Right lobe of liver (tissue), 6 donors: ENCODE data around the gene KYAT1. TPM values are rescaled to one million over a fixed set of nuclear protein-coding genes. Genes with fewer than 3 reads are reported as not detected.

Experiments used
- ATAC-seq, 4 donors: fragments of 200-7000 bp; cut with Tn5 transposase; one replicate each; pipeline ENCODE4 v1.9.1; 2020; ENCODE audit warnings: mild to moderate bottlenecking in 4 of 4, moderate library complexity in 4 of 4
- DNase-seq, 3 donors: peaks; one replicate each; pipeline ENCODE4 v3.0.0-alpha.2; 2020
- H3K27ac ChIP-seq, 3 donors: fragments of 200-600 bp; one replicate each; pipeline ENCODE4 v1.8.0; 2022
- H3K27me3 ChIP-seq, 2 donors: fragments of 200-600 bp; one replicate each; pipeline ENCODE4 v1.8.0; 2022
- H3K36me3 ChIP-seq, 4 donors: fragments of 200-600 bp; sonication (generic) in 1 of 4; one replicate each; pipeline versions ENCODE4 v1.5.1 to v1.8.0; 2017 to 2022; ENCODE audit warnings: control low read depth in 1 of 4
- H3K4me1 ChIP-seq, 4 donors: fragments of 200-600 bp; sonication (generic) in 1 of 4; one replicate each; pipeline versions ENCODE4 v1.5.1 to v1.8.0; 2017 to 2022; ENCODE audit warnings: control low read depth in 1 of 4
- H3K4me3 ChIP-seq, 3 donors: fragments of 200-600 bp; one replicate each; pipeline ENCODE4 v1.8.0; 2022
- H3K9me3 ChIP-seq, 4 donors: fragments of 200-600 bp; sonication (generic) in 1 of 4; one replicate each; pipeline versions ENCODE4 v1.5.1 to v1.8.0; 2017 to 2022; ENCODE audit warnings: control low read depth in 1 of 4
- POLR2A ChIP-seq: fragments of 450-650 bp; IDR thresholded peaks from one replicate; pipeline ENCODE4 v1.6.1; 2017; ENCODE audit warnings: antibody characterized with exemption, mild to moderate bottlenecking
- WGBS: methylation state at CpG from one replicate; pipeline ENCODE4 v1.1.6; 2018; ENCODE audit warnings: low coverage, low lambda C conversion rate; ENCODE audit not compliant: insufficient coverage; ENCODE audit errors: missing lambda C conversion rate; 5-methylcytosine and 5-hydroxymethylcytosine counted together
- intact Hi-C, 2 donors: fragments of 100-400 bp; cut with DNase I; formaldehyde crosslinking; loops; one replicate each; pipeline versions ENCODE4 v1.11.2 to v1.14.1; 2022
- total RNA-seq, 6 experiments: library from RNA; depleted of rRNA in 2 of 6; stranded (reverse); fragments of >200 nt in 2 of 6; fragmentation: NEBNext Ultra II Directional in 3 of 6; extraction: Animal tissue kit (Norgen Biotek cat#: 25700) in 3 of 6; gene quantifications; one replicate each; pipeline versions ENCODE4 v1.1.0 to v1.2.4, GENCODE V29; 2016 to 2023
- TF ChIP-seq, protein P1 (sequence below), 4 donors: fragments of 200-600 bp in 3 of 4; fragments of 450-650 bp in 1 of 4; IDR thresholded peaks; one replicate each; pipeline versions ENCODE4 v1.5.1 to v1.8.0; 2016 to 2022; ENCODE audit warnings: antibody characterized with exemption in 4 of 4, mild to moderate bottlenecking in 2 of 4
- donor health status: DM: no; HTN: yes; CAD: no.
- donor health status: DM: no; HTN: no; CAD: no.
- donor health status: DM: no; HTN: no; CAD: no.
- donor health status: DM: no; HTN: yes; CAD: no.
- donor health status: DM: no; HTN: yes; CAD: no.

The KYAT1 gene
- total RNA-seq, 6 experiments from 2014 or later = 7.2 to 12.7 (median 10.4) TPM

DNA sequence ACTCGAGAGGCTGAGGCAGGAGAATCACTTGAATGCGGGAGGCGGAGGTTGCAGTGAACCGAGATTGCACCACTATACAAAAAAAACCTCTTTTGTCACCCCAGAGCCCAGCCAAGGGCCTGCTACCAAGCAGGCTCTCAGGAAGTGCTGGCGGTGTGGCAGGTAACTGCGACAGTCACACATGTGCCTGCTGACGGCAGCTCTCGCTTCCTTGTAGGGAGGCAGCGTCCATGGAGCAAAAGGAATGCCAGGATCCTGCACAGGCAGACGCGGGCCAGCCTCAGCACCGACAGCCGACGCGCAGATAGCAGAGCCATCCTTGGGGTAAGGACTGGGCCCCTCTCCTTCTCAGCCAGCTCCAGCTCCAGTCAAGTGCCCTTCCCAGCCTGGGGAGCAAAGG, 4.0 kb upstream of the KYAT1 start:
- no peak overlapping the region for H3K4me3 ChIP-seq
- no peaks in the 10 kb centered on the region for H3K27me3 ChIP-seq
- H3K4me1 ChIP-seq = peaks cover 0 to 18% (median under 1%) of the 10 kb centered on the region in 4 donors
- no peak for TF ChIP-seq POLR2A
- TF ChIP-seq, protein P1, sequence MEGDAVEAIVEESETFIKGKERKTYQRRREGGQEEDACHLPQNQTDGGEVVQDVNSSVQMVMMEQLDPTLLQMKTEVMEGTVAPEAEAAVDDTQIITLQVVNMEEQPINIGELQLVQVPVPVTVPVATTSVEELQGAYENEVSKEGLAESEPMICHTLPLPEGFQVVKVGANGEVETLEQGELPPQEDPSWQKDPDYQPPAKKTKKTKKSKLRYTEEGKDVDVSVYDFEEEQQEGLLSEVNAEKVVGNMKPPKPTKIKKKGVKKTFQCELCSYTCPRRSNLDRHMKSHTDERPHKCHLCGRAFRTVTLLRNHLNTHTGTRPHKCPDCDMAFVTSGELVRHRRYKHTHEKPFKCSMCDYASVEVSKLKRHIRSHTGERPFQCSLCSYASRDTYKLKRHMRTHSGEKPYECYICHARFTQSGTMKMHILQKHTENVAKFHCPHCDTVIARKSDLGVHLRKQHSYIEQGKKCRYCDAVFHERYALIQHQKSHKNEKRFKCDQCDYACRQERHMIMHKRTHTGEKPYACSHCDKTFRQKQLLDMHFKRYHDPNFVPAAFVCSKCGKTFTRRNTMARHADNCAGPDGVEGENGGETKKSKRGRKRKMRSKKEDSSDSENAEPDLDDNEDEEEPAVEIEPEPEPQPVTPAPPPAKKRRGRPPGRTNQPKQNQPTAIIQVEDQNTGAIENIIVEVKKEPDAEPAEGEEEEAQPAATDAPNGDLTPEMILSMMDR (IDR thresholded peaks at IDR 0.05) = no peak
- no peak overlapping the region for H3K27ac ChIP-seq
- H3K9me3 ChIP-seq = no peaks in the 10 kb centered on the region
- ATAC-seq = no peak
- 89% methylated on average over 3 of the region's 15 CpGs for WGBS
- intact Hi-C loops = no loop called here
- no peak for DNase-seq
- peaks cover 0 to 17% (median 8%) of the 10 kb centered on the region in 4 donors for H3K36me3 ChIP-seq

DNA sequence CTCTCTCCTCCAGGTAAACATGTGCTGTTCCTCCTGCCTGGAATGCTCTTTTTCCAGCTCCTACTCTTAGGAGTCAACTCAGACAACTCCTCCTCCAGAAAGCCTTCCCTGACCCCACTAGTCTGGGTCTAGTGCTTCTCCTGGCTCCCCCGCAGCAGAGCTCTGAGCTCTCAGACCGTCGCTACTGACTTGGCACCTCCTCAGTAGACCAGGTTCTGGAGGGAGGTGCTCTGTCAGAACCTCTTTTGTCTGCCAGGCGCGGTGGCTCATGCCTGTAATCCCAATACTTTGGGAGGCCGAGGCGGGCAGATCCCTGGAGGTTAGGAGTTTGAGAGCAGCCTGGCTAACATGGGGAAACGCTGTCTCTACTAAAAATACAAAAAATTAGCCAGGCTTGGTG, 3.6 kb upstream of the KYAT1 start:
- H3K4me3 ChIP-seq = no peak overlapping the region
- H3K27me3 ChIP-seq = no peaks in the 10 kb centered on the region
- intact Hi-C loops = no loop called here
- DNase-seq (no peak), ATAC-seq (no peak)
- peaks cover 0 to 22% (median 3%) of the 10 kb centered on the region in 4 donors for H3K4me1 ChIP-seq
- H3K9me3 ChIP-seq = no peaks in the 10 kb centered on the region
- H3K27ac ChIP-seq = no peak overlapping the region
- 100% methylated on average over 3 of the region's 8 CpGs for whole genome bisulfite sequencing
- peaks cover 0 to 17% (median 8%) of the 10 kb centered on the region in 4 donors for H3K36me3 ChIP-seq
- TF ChIP-seq POLR2A = no peak
- TF ChIP-seq, protein P1 (IDR thresholded peaks at IDR 0.05) = no peak

DNA sequence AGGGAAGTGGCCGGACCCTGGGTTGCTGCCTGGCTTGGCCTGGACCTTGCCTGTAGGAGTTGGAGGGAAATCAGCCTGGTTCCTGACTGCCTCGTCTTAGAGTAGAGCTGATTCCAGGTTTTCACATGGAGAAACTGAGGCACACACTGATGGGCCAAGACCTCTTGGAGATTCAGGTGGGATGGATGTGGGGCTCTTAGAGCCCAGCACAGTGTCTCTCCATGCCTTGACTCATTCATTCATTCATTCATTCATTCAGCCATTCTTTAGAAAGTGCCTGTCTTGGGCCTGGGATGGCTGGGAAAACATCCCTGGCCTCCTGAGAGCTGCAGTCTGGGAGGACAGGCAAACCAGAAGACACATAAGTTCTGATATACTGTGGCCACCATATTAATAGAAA, 2.4 kb upstream of the KYAT1 start:
- TF ChIP-seq POLR2A = no peak
- TF ChIP-seq, protein P1 (IDR thresholded peaks at IDR 0.05) = no peak
- Histone ChIP-seq H3K4me3 (no peak overlapping the region), H3K4me1 (peaks cover 0 to 32% (median 8%) of the 10 kb centered on the region in 4 donors), H3K36me3 (peaks cover 0 to 17% (median 5%) of the 10 kb centered on the region in 4 donors), H3K27me3 (no peaks in the 10 kb centered on the region), H3K27ac (no peak overlapping the region), H3K9me3 (no peaks in the 10 kb centered on the region)
- intact Hi-C loops = loop anchor here (5.0 kb wide), 2 partner anchors 33 to 38 kb away; partner anchors contain the start of gene PHYHD1 (in 1 of the 2)
- ATAC-seq (no peak), DNase-seq (no peak)
- 40% methylated on average over 1 of the region's 2 CpGs for WGBS

DNA sequence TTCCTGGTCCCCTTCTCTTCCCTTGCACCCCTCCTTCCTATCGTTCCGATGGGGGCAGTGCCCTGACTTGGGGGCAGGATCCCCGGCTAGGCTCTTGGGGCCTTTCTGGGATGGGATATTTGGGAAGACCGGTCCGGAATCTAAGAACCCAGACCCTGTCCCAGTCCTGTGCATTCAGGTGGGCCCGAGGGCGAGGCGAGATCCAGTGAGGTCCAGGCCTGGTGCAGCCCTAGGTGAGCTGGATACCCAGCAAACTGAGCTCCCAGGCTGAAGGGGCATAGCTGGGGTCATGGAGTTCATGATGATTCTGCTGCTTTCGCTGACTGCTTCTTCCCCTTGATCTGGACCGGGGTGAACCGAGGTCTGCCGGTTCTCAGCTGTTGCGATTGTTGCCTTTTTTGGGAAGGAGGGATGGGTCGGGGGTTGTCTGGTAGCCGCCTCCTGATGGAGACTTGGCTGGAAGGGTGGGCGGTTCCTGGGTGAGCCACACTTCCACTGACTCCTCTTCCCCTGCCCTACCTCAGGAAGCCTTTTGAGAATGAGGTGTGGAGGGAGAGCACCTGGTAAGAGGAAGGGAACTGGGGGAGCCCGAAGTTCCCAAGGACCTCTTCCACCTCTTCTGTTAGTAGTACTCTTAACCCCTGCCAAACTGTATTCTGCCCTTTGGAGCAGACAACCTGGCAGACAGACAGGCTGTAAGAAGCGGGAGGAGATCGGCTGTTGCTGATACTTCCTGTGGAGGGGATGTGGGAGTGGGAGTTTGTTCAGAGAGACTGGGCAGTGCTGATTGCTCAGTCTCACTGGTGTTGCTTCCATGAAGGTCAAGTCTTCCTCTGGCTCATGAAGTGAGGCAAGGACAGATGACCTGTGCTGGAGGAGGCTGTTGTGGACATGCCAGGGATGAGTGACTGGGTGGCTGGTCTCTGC, 1.2 kb upstream of the KYAT1 start:
- Histone ChIP-seq H3K4me3 (peak overlapping the region; percentile 94 to 99 (median 98)), H3K4me1 (peaks cover 0 to 39% (median 12%) of the 10 kb centered on the region in 4 donors), H3K9me3 (no peaks in the 10 kb centered on the region), H3K27ac (peak overlapping the region; percentile 97 to 98 (median 98)), H3K27me3 (no peaks in the 10 kb centered on the region), H3K36me3 (peaks cover 0 to 13% (median 4%) of the 10 kb centered on the region in 4 donors)
- DNase-seq (no peak), ATAC-seq (no peak)
- intact Hi-C loops = loop anchor here (5.0 kb wide), 2 partner anchors 34 to 39 kb away; partner anchors contain the start of gene PHYHD1 (in 1 of the 2)
- 0% methylated on average over 14 of the region's 19 CpGs for WGBS
- TF ChIP-seq, protein P1 (IDR thresholded peaks at IDR 0.05) = no peak
- TF ChIP-seq POLR2A = no peak
